ENCODE data around the gene CST9. TPM values are rescaled to one million over a fixed set of nuclear protein-coding genes. Genes with fewer than 3 reads are reported as not detected.
A peak's percentile ranks its signal among the peaks of the same experiment; 100 is the strongest.

The CST9 gene
- total and polyA plus RNA-seq, 2 of the 13 experiments (the other 11 are each of a cell fraction or from before 2014, with no cell fraction given) = 0.07 TPM; not detected in 1

DNA sequence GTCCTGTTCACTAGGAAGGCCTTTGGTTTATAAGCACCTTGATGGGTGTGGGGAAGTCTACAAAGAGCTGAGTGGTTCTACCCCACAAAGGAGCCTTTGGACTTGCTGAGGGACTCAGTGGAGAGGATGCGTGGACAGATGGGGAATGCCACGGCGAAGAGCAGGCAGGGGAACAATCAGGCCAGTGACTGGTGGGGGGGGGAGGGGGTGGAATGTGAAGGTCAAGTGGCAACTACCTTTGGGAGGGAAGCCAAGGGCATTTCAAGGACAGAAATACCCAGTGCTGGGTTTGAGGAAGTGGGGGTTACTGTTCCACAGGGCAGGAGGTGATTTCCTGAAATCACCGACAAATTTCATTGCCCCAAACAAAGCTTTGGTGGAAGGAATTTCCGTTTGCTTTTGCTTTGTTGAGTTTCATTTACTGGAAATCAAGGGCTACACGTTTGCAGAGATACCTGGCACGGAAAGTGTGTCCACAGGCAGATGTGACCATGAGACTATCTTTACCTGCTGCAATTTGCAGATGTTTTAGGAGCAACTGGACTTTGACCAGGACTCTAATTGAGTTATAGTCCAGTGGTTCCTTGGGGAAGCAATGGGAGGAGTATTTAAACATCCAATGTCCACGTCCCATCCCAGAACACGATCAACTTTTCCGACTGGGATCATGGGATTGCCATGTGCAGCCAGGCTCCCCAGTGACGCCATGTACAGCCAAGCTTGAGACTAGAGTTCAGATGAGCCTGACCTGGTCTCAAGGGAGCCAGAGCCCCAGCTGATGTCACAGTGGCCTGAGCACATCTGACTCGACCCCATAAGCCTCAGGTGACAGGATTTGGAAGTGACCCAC, 24.1 kb upstream of the CST9 start (continued):
- TF ChIP-seq, protein P1, sequence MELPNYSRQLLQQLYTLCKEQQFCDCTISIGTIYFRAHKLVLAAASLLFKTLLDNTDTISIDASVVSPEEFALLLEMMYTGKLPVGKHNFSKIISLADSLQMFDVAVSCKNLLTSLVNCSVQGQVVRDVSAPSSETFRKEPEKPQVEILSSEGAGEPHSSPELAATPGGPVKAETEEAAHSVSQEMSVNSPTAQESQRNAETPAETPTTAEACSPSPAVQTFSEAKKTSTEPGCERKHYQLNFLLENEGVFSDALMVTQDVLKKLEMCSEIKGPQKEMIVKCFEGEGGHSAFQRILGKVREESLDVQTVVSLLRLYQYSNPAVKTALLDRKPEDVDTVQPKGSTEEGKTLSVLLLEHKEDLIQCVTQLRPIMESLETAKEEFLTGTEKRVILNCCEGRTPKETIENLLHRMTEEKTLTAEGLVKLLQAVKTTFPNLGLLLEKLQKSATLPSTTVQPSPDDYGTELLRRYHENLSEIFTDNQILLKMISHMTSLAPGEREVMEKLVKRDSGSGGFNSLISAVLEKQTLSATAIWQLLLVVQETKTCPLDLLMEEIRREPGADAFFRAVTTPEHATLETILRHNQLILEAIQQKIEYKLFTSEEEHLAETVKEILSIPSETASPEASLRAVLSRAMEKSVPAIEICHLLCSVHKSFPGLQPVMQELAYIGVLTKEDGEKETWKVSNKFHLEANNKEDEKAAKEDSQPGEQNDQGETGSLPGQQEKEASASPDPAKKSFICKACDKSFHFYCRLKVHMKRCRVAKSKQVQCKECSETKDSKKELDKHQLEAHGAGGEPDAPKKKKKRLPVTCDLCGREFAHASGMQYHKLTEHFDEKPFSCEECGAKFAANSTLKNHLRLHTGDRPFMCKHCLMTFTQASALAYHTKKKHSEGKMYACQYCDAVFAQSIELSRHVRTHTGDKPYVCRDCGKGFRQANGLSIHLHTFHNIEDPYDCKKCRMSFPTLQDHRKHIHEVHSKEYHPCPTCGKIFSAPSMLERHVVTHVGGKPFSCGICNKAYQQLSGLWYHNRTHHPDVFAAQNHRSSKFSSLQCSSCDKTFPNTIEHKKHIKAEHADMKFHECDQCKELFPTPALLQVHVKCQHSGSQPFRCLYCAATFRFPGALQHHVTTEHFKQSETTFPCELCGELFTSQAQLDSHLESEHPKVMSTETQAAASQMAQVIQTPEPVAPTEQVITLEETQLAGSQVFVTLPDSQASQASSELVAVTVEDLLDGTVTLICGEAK (IDR thresholded peaks at IDR 0.05) = no peak
- TF ChIP-seq, protein P1 (CRISPR knock-in tag; IDR thresholded peaks at IDR 0.05) = peak; percentile 75; the same call in 1 of the 2 replicates
- TF ChIP-seq ZFP41 (CRISPR knock-in tag; IDR thresholded peaks at IDR 0.05; ENCODE audit: borderline replicate concordance) (no peak), RFX1 (IDR thresholded peaks at IDR 0.05) (no peak), NFE2 (CRISPR knock-in tag; IDR thresholded peaks at IDR 0.05) (no peak), ATAD3A (CRISPR knock-in tag; IDR thresholded peaks at IDR 0.05) (no peak), ZIK1 (CRISPR knock-in tag; IDR thresholded peaks at IDR 0.05; ENCODE audit: borderline replicate concordance, low read depth) (peak; percentile 64; the same call in 1 of the 2 replicates), ATF7-NPFF (CRISPR knock-in tag; IDR thresholded peaks at IDR 0.05; ENCODE audit: low read depth) (peak; percentile 74), ZNF24 (IDR thresholded peaks at IDR 0.05) (no peak), MEF2D (CRISPR knock-in tag; IDR thresholded peaks at IDR 0.05) (no peak; the same call in 1 of the 2 replicates), ZNF383 (CRISPR knock-in tag; IDR thresholded peaks at IDR 0.05; ENCODE audit: borderline replicate concordance) (no peak), NR2F1 (CRISPR knock-in tag; IDR thresholded peaks at IDR 0.05) (peak; percentile 29 to 58; a peak in 1 of 4 replicates), ZNF83 (CRISPR knock-in tag; IDR thresholded peaks at IDR 0.05; ENCODE audit: borderline replicate concordance) (0 out of 2 replicates have a peak, but pooled peaks have one; percentile 54), ZFP36L1 (CRISPR knock-in tag; IDR thresholded peaks at IDR 0.05) (no peak; the same call in 1 of the 2 replicates), RBAK (CRISPR knock-in tag; IDR thresholded peaks at IDR 0.05) (0 out of 2 replicates have a peak, but pooled peaks have one; percentile 38), FOSL1 (CRISPR knock-in tag; IDR thresholded peaks at IDR 0.05; ENCODE audit: borderline replicate concordance) (no peak)
- TF ChIP-seq, protein P2, sequence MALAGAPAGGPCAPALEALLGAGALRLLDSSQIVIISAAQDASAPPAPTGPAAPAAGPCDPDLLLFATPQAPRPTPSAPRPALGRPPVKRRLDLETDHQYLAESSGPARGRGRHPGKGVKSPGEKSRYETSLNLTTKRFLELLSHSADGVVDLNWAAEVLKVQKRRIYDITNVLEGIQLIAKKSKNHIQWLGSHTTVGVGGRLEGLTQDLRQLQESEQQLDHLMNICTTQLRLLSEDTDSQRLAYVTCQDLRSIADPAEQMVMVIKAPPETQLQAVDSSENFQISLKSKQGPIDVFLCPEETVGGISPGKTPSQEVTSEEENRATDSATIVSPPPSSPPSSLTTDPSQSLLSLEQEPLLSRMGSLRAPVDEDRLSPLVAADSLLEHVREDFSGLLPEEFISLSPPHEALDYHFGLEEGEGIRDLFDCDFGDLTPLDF (CRISPR knock-in tag; IDR thresholded peaks at IDR 0.05) = no peak
- TF ChIP-seq, protein P3, sequence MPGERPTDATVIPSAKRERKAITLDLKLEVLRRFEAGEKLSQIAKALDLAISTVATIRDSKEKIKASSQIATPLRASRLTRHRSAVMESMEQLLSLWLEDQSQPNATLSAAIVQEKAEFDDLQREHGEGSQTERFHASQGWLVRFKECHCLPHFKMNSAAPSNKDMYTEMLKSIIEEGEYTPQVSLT (CRISPR knock-in tag; IDR thresholded peaks at IDR 0.05; ENCODE audit: borderline replicate concordance, low read depth) = 0 out of 2 replicates have a peak, but pooled peaks have one; percentile 69

All from HepG2 (cell line).